Endothelial cell of umbilical vein (primary cell): ENCODE measurements around the gene SLC35F3.

Experiments used
- CTCF ChIP-seq, 2 donors: IDR thresholded peaks; 1 replicate in 1 of 2; 2 replicates in 1 of 2; pipeline ENCODE4 v1.5.1; 2011; ENCODE audit warnings: low read length in 2 of 2, mild to moderate bottlenecking in 2 of 2, moderate library complexity in 2 of 2, control low read depth in 1 of 2, inconsistent platforms in 1 of 2, low read depth in 1 of 2; ENCODE audit not compliant: insufficient read depth in 1 of 2; ENCODE audit errors: extremely low read depth in 1 of 2
- EZH2 ChIP-seq: IDR thresholded peaks from 2 replicates; pipeline ENCODE4 v1.6.1; 2012; ENCODE audit warnings: borderline replicate concordance, low read depth, mild to moderate bottlenecking, moderate library complexity, low read length, inconsistent platforms; ENCODE audit not compliant: severe bottlenecking
- GATA2 ChIP-seq: IDR thresholded peaks from 2 replicates; pipeline ENCODE4 v1.7.0; 2011; ENCODE audit warnings: low read depth, mild to moderate bottlenecking, moderate library complexity, mixed read lengths, low read length; ENCODE audit not compliant: insufficient read length, insufficient read depth
- MYC ChIP-seq: IDR thresholded peaks from one replicate; pipeline ENCODE4 v1.6.1; 2011; ENCODE audit warnings: mild to moderate bottlenecking, low read depth, low read length
- POLR2AphosphoS5 ChIP-seq: IDR thresholded peaks from 2 replicates; pipeline ENCODE4 v1.6.1; 2012; ENCODE audit warnings: low read depth, mild to moderate bottlenecking, control low read depth, low read length, moderate library complexity; ENCODE audit not compliant: insufficient read depth

- TF ChIP-seq CTCF (IDR thresholded peaks at IDR 0.05; ENCODE audit: extremely low read depth in 1 of 2, insufficient read depth in 1 of 2, low read depth in 1 of 2, low read length in 2 of 2) (no peak), MYC (no peak), GATA2 (no peak), EZH2 (no peak), POLR2AphosphoS5 (no peak)
Observed at GRCh38 chr1:234216116-234216703, 311.7 kb downstream of the SLC35F3 start.
